GM12873 (cell line): ENCODE results near the gene KDM4B.

Experiments used
- CTCF ChIP-seq: IDR thresholded peaks from 2 replicates; pipeline ENCODE4 v1.5.1; 2012; ENCODE audit warnings: low read depth, mild to moderate bottlenecking, moderate library complexity, low read length, control low read depth; ENCODE audit not compliant: insufficient read depth; ENCODE audit errors: missing control alignments

Gene KDM4B

GRCh38 chr19:5170329-5170745, 201.4 kb downstream of the KDM4B start:
- TF ChIP-seq CTCF: peak; percentile 83

- TF ChIP-seq CTCF: no peak
Measured at GRCh38 chr19:5171711-5172110, 202.8 kb downstream of the KDM4B start.

- TF ChIP-seq CTCF: no peak
Measured at GRCh38 chr19:5172859-5173630, 204.1 kb downstream of the KDM4B start.

GRCh38 chr19:5173993-5174392, 205.1 kb downstream of the KDM4B start:
- TF ChIP-seq CTCF: no peak

- TF ChIP-seq CTCF: no peak
Measured at GRCh38 chr19:5177745-5178450, 209.0 kb downstream of the KDM4B start.

- no peak for TF ChIP-seq CTCF
Measured at GRCh38 chr19:5178841-5179240, 209.9 kb downstream of the KDM4B start.

- TF ChIP-seq CTCF: no peak
Measured at GRCh38 chr19:5179256-5179655, 210.3 kb downstream of the KDM4B start.
